ENCODE measurements around the gene ANAPC7.

DNA sequence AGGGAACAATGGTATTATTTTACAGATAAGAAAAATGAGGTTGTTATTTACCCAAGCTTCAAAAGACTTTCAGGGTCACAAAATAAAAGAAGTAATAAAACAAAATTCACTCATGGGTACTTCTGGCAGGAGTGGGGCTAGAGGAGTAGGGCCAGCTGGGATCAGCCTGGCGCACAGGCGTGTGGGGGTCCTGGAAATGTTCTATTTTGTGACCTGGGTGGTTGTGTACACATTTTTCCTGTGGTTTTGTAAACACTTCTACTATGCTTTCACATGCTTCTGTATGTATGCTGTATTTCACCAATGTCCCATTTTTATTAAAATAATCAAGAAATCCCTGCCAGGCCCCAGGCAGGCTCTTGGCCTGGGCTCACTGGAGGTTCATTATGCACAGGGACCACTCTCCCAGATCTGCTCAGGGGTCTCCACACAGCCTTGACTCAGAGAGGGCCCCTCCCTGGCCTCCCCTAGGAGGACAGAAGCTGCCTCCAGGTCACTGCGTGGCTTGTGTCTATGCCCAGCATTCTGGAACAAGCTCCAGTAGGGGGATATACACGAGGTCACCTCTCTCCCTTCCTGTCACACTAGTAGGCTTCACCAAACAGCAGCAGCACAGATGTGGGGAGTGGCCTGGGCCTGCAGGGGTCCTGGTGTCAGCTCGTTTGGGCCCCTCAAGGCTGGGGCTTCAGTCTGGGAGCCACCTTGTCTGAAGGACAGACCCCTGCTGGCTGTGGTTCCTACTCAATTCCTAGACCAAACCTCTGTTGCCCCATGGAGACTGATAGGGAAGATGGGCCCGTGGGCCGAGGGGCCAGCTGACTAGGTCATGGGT lies 37.8 kb downstream of the ANAPC7 start:
- TF ChIP-seq, protein P1, sequence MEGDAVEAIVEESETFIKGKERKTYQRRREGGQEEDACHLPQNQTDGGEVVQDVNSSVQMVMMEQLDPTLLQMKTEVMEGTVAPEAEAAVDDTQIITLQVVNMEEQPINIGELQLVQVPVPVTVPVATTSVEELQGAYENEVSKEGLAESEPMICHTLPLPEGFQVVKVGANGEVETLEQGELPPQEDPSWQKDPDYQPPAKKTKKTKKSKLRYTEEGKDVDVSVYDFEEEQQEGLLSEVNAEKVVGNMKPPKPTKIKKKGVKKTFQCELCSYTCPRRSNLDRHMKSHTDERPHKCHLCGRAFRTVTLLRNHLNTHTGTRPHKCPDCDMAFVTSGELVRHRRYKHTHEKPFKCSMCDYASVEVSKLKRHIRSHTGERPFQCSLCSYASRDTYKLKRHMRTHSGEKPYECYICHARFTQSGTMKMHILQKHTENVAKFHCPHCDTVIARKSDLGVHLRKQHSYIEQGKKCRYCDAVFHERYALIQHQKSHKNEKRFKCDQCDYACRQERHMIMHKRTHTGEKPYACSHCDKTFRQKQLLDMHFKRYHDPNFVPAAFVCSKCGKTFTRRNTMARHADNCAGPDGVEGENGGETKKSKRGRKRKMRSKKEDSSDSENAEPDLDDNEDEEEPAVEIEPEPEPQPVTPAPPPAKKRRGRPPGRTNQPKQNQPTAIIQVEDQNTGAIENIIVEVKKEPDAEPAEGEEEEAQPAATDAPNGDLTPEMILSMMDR (IDR thresholded peaks at IDR 0.05) = no peak
- TF ChIP-seq POLR2A (IDR thresholded peaks at IDR 0.05) = no peak

All from testis (tissue), 2 donors.